IMR-90 (cell line): ENCODE measurements around the gene TTC38.

Experiments
- BHLHE40 ChIP-seq: fragments of 150-350 bp; IDR thresholded peaks from 2 replicates; pipeline ENCODE4 v1.6.1; 2016; ENCODE audit warnings: mild to moderate bottlenecking, low read depth, low read length
- CHD1 ChIP-seq: IDR thresholded peaks from 2 replicates; pipeline ENCODE4 v1.6.1; 2012; ENCODE audit warnings: low read depth, low read length, improper control_type of control experiment
- CTCF ChIP-seq: conservative IDR thresholded peaks from 2 replicates; pipeline ENCODE4 v1.5.1; 2012; ENCODE audit warnings: mild to moderate bottlenecking, low read depth, low read length, improper control_type of control experiment
- FOS ChIP-seq: fragments of 150-350 bp; IDR thresholded peaks from 2 replicates; pipeline ENCODE4 v1.6.1; 2016; ENCODE audit warnings: low read depth, low read length
- MAFK ChIP-seq: IDR thresholded peaks from 2 replicates; pipeline ENCODE4 v1.6.1; 2012; ENCODE audit warnings: low read depth, low read length, improper control_type of control experiment
- POLR2A ChIP-seq: IDR thresholded peaks from 2 replicates; pipeline ENCODE4 v1.6.1; 2012; ENCODE audit warnings: mild to moderate bottlenecking, low read depth, low read length
- RAD21 ChIP-seq: IDR thresholded peaks from 2 replicates; pipeline ENCODE4 v1.6.1; 2012; ENCODE audit warnings: low read length, improper control_type of control experiment
- RCOR1 ChIP-seq: IDR thresholded peaks from 2 replicates; pipeline ENCODE4 v1.6.1; 2012; ENCODE audit warnings: mild to moderate bottlenecking, low read length, improper control_type of control experiment; ENCODE audit not compliant: insufficient replicate concordance
- RFX5 ChIP-seq: IDR thresholded peaks from 2 replicates; pipeline ENCODE4 v1.8.0; 2012; ENCODE audit warnings: low read depth, mild to moderate bottlenecking, low read length, moderate library complexity
- SMC3 ChIP-seq: fragments of 150-350 bp; IDR thresholded peaks from 2 replicates; pipeline ENCODE4 v1.6.1; 2016; ENCODE audit warnings: low read depth, mild to moderate bottlenecking, antibody characterized with exemption, low read length, moderate library complexity
- USF2 ChIP-seq: fragments of 150-350 bp; IDR thresholded peaks from 2 replicates; pipeline ENCODE4 v1.6.1; 2017; ENCODE audit warnings: mild to moderate bottlenecking, antibody characterized with exemption, low read length, low read depth

GRCh38 chr22:46245511-46245910, 22.3 kb upstream of the TTC38 start:
- TF ChIP-seq RFX5 (no peak), RCOR1 (no peak), CTCF (no peak), RAD21 (no peak), POLR2A (no peak), FOS (no peak), USF2 (peak; percentile 40; the same call in 1 of the 2 replicates), SMC3 (no peak), MAFK (no peak), BHLHE40 (no peak), CHD1 (no peak)
